Non-pigmented ciliary epithelial cell (primary cell): Measurements from ENCODE around the gene ZNF322.

Source experiments
- DNase-seq: peaks from one replicate; pipeline ENCODE4 v3.0.0-alpha.2; 2010; ENCODE audit warnings: low read depth

The ZNF322 gene

GRCh38 chr6:26588965-26589364, 70.6 kb downstream of the ZNF322 start:
- DNase-seq = no peak
